Right kidney (tissue), 1 donor: ENCODE measurements around the gene RNF4.
"Not testable (repeated sequence)": the region's sequence is repeated elsewhere in the genome, so short reads cannot be mapped to it uniquely, and the experiment has no call there.

ENCODE experiments used
- DNase-seq: peaks from one replicate; pipeline ENCODE4 v3.0.0-alpha.2; 2016

RNF4 gene

DNA sequence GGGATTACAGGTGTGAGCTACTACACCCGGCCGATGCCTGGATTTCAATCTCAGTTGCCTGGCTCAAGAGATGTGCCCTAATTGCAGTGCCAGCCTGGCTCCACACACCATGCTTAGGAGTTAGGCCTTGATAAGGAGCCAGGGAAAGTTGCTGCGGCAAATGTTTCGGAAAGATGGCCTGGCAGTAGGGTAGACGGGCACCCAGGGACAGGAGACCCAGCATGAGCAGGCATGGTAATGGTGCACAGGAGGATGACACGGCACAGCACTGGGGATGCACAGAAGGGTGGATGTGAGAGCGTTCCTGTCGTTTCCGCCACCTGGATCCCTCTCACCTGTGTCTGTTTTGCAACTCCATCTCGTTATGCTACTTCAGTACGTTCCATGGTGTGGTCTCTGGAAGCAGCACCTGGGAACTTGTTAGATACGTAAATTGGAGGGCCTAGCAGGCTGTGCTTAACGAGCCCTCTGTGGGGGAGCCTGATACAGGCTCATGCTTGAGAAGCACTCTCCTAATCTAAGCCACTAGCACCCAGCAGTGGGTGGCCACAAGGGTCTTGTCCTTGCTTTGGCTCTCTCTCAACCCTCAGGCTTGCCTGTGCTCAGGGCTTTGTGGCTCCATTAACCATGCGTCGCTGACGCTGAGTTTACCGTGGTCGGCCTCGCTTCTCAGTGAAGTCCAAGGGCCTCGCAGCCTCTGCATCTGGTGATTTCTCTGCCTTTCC, 20.3 kb downstream of the RNF4 start:
- DNase-seq: no peak

DNA sequence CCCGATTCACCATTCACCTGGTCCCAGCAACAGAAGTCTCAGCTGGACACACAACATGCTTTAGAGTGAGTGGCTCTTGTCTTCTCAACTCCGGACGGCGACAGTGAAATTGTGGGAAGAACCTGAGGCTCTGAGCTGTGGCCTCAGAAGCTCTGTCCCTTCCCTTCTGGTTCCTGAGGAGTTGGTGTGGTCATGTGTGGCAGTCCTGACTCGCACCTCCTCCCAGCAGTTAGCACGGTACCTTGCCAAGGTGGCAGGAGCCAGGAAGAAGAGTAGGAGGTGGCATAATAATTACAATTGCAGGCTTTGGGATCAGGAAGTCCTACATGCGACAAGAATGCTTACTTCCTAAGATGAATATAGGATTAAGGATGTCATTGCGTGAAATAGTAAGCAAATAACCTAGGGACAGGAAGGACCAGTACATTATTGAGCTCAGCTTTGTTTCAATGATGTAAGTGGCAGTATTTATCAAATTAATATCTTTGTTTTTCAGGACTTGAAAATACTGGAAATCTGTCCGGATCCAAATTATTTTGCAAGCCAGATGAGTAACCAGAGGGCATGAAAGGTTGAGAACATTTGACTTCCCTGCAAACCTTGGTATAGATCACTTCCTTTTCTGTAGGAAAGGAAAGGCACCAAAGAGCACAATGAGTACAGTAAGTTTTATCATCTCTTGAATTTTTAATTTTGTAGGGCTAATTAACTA, 21.1 kb downstream of the RNF4 start:
- DNase-seq: no peak

DNA sequence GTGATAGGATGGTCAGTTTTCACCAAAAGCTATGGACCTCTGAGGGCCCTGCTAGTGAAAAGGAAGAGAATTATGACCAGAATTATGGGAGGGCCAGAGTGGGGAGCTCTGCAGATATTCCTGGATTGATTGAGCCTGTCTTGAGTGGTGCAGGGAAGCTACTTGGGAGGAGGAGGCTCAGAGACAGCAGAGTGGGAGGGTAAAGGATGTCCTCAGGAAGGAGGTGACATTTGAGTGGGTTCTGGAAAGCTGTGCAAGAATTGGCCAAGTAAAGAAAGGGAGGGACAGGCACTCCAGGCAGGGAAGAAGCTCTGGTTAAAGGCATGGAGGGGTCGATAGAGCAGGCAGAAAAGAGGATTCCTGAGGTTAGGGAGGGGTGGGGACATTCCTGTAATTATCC, 24.1 kb downstream of the RNF4 start:
- no peak for DNase-seq

DNA sequence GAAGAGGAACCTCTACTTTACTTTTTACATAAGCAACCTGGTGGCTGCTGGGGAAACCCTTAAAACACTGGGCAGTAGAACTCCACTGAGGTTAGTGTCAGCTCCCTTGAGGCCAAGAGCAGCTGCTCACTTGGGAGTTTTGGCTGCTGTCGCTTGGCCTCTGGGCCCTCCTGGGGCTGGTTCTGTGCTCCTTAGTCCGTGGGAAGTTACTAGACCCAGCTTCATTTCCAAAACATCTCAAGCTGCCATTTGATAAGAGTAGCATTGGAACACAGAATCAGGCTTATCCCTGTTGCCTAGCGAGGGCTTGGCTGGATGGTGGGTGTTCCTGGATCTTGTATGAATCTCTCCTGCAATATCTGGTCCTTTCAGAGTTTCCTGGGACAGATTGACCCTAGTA, 26.1 kb downstream of the RNF4 start:
- no peak for DNase-seq

DNA sequence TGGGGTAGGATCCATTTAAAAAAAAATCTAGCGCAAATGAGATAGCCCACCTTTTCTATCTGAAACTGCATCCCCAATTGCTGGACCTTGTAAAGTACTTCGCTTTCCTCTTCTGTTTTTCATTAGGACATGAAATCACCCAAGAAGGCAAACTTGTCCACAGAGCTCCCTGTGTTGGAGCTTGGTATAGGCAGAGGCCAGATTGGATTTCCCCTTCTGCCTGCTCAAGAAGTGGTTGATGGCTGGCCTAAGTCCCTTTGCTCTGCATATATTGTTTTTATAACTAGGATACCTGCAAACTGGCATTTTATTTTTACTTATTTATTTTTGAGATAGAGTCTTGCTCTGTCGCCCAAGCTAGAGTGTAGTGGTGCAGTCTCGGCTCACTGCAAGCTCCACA, 28.4 kb downstream of the RNF4 start:
- no peak for DNase-seq

DNA sequence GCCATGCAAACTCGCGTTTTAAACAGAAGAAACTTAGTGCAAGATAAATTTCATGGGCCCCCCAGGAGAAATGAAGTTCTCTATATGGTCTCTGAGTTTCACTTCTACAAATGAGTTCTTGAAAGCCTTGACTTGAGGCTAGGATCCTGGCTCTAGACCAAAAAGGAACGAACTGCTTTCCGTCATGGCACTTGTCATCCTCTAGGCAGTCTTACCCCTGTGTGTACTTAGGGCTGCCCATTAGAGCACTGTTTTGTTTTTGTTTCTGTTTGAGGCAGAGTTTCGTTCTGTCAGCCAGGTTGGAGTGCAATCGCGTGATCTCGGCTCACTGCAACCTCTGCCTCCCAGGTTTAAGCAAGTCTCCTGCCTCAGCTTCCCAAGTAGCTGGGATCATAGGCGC, 29.0 kb downstream of the RNF4 start:
- no peak for DNase-seq

DNA sequence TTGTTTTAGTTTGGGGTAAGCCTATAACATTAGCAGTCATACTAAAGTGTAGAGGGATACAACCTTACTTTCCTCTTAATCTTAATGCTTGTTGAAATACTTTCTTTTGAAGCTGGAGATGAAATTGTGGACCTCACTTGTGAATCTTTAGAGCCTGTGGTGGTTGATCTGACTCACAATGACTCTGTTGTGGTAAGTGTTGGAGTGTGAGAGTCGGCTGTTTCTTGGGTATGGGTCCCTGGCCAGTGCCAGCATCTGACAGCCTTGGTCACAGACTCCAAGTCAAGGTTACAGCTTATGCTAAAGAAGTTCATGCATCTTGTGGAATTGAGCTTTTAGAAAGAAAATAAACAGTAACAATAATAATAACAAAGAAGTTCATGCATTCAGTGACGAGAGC, 31.6 kb downstream of the RNF4 start:
- no peak for DNase-seq

DNA sequence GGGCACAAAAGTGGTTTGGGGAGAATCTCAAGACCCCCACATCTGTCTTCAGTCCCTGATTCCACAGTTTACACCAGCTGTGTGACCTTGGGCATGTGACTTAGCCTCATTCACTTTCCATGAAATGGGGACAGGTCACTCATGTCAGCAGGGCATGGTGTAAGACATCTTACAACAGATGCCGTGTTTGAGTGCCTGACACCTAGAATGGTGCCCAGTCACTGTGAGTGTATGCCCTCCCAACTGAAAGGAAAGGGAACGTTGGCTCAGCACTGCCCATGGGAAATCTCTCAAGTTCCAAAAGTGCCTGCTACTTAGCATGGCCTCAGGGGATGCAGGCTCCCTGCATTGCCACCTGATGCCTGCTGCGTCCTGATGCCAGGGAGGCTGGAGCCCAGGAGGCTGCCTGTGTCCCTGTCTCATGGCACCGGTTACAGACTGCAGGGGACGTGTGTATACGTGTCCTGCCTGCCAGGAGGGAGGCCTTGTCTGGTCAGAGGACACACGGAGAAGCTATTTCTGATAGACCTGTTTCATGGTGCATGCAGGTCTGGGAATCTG, 32.2 kb downstream of the RNF4 start:
- no peak for DNase-seq

DNA sequence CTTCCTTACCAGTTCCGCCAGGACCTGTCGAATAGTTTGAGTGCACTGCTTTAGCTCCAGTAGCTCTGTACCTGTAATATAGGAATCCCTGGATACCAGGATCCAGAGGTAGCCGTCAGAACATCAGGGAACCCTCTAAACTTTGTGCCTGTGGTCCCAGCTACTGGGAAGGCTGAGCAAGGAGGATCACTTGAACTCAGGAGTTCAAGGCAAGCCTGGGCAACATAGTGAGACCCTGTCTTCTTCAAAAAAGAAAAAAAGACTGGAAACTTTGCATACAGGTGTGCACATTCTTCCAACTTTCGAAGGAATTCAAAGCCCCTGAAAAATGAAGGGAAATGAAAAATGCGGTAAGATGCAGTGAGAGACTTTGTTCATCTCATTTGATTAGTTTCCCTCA, 34.9 kb downstream of the RNF4 start:
- DNase-seq: no peak

DNA sequence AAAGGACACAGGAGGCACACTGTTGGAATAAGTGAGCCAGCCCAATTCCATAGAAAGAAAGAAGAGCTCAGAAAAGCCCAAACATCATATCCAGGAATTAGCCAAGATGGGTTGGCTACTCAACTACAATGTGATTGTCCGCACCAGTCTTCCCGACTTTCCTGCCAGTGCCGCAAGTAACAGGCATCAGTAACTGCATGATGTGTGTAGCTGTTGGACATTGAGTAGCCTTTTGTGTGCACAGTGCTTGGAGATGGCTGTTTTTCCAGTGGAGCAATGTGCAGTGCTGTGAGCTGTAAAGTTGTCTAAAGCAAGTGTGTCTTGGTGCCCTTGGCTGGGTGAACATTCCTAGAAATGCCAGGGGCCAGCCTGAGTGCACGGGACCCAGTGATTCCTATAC, 38.4 kb downstream of the RNF4 start:
- no peak for DNase-seq

DNA sequence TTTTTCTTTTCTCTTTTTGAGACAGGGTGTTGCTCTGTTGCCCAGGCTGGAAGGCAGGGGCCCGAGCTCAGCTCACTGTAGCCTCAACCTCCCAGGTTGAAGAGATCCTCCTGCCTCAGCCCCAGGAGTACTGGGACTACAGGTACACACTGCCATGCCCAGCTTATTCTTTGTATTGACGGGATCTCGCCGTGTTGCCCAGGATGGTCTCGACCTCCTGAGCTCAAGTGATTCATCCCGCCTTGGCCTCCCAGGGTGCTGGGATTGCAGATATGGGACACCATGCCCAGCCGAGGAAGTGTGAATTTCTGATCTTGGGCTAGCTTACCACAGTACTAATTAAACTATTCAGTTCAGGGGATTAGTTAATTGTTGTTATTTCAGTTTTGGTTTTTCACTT, 38.9 kb downstream of the RNF4 start:
- DNase-seq: no peak

DNA sequence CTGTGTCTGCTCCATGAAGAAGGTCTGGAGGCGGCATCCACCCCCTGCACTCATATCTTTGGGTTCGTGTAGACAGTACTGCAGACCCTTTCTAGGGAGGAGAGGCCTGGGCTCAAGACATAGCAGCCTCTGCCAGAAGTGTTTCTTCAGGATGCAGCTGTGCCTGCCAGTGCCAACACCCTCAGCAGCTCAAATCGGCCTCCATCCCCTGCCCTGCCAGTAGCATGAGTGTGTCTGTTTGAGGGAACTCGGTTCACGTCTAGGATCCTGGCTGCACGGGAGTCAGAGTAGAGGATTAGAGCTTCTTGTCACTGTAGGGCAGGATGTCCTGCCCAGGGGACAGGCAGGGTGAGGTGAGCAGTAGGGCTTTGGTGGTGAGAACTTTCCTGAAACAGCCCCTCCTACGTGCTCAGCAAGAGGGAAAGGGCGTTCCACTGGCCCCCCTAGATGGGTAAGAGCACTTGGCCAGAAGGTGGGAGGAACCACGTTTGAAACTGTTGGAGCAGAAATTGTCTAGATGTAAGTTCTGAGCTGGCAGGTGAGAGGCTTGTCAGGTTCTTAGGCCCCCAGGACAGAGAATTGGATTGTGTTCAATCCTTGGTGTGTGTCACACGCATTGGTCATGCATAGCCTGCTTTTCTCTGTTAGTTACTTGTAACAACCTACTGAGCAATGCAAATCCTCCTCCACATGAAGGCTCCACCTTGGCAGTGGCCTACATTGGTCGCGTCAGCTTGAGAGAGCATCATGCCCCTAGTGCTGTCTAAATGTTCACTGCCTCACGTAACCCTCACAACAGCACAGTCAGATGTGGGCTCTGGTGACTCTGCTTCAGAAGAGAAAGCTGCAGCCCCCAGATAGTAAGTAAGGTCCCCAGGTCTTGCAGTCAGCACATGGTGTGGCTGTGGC, 41.7 kb downstream of the RNF4 start:
- DNase-seq: no peak

DNA sequence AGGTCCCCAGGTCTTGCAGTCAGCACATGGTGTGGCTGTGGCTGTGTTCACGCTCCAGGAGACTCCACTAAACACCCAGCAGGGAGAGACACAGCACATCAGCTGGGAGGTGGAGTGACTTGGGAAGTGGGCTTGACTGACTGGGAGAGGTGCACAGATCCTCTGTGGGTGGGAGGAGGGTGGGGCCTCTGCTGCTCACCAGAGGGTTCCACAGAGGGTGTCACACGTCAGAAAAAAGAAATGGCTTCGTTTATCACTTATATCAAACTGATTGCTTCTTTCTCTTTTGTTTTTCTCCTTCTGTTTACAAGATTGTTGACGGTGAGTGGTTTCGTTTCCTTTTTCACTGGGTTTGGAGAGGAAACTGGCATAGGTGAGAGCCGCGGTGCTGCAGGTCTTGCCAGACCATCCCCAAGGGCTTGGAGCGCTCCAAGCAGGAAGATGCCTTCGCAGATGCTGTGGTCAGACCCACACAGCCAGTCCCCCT, 42.8 kb downstream of the RNF4 start:
- no peak for DNase-seq

DNA sequence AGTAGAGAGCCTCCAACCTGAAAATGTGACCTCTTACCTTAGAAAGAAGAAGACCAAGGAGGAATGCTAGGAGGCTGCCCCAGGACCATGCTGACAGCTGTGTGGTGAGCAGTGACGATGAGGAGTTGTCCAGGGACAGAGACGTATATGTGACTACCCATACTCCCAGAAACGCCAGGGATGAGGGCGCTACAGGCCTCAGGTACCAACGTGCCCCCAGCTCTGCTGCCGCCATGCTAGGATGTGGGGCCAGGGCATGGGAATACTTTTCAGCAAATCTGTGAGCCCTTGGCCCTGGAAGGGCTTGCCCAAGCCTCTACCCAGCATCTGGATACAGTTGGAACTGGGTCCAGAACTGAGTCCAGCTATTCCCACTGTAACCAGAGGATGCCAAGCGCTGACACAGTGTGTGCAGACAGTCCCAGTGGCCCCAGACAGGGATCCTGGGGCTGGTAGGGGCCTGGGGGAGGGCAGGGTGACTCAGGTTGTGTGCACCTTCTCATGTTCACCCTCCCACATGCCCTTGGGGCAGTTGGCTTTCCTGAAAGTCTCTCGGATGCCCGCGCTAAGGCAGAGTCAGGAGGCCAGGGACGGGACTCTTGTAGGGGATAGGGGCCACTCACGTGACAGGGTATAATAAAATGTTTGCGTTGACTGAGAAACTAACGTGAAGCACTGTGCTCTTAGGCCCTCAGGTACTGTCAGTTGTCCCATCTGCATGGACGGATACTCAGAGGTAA, 43.7 kb downstream of the RNF4 start:
- DNase-seq: no peak

DNA sequence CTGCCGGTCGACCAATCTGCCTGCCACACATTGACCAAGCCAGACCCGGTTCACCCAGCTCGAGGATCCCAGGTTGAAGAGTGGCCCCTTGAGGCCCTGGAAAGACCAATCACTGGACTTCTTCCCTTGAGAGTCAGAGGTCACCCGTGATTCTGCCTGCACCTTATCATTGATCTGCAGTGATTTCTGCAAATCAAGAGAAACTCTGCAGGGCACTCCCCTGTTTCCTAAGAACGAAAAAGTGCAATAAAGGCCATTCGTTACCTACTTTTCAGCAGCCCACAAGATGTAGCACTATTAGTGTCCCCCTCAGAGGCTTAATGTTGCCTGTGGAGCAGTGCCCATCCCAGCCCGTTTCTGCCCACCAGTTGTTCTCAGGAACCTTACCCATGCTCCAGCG, 45.3 kb downstream of the RNF4 start:
- DNase-seq: not testable (repeated sequence)

DNA sequence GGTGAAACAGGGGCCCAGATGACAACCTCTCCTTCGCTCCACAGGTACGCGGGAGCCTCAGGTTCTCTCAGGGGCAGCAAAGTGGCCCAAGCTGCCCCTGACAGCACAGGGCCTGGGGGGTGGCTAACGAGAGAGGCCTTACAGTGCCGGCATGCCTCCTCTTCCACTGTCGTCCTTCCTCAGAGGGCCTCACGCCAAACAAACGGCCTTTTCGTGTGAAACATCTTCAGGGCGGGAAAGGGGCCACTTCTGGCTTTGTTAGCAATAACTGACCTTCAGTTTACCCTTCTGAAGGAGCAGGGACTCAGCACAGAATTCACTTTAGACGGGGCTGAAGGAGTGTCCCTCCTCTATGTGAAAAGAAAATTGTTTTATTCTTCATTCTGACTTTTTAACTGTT, 46.0 kb downstream of the RNF4 start:
- DNase-seq: not testable (repeated sequence)

DNA sequence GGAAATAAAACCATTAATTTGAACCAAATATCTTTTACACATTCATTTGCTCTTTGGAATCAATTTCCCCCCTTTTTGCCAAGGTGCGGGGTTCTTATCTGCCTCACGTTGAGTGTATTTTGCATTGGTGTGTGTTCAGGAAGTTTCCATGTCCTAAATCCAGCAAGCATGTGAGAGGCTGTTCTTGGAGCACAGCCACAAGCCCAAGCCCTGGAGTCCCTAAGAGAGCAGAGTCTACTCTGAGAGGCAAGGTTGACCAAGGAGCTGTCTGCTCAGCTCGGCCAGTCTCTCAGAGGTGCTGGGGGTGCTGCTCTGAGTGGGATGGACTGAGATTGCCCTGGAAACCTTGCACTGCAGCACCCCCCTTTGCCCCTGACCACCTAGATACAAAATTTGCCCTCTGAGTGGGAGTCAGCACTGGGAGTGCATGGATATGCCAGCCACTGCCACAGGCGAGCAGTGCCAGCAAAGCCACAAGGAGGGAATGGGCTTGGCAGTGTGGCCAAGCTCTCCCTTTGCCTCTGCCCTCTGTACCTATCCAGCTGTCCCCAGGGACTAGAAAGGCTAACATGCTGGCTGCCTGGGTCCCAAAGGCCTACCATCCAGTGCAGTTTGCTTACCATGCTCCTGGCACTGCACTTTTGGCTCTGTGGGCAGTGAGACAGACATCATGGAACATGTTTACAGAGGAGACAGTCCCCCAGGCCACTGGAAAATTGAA, 47.1 kb downstream of the RNF4 start:
- DNase-seq: no peak

DNA sequence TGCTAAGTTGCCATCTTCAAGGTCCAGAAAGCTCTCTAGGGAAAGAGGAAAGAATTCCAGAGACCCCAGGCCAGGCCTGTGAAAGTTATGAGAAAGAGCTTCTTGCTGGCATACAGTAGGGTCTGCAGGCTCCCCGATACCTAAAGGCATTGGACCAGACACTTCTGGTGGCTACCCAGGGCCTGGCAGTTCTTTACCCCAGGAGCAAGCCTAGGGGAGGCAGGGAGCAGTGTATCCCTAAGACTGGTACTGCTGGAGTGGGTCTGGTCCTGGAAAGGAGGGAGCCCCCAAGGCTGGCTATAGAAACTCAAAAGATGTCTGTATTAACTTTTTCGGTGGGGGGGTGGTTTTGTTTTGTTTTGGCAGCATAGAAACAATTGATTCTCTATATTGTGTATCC, 47.7 kb downstream of the RNF4 start:
- DNase-seq: no peak

DNA sequence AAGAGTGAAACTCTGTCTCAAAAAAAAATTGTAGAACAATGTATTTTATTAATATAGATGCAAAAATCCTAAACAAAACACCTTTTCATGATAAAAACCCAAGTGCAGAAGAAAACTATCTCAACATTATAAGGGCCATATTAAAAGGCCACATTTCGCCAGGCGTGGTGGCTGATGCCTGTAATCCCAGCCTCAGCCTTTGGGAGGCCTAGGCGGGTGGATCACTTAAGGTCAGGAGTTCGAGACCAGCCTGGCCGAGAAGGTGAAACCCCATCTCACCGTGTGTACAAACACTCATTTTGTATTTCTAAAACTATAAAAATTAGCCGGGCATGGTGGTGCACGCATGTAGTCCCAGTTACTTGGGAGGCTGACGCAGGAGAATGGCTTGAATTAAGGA, 57.7 kb downstream of the RNF4 start:
- no peak for DNase-seq

DNA sequence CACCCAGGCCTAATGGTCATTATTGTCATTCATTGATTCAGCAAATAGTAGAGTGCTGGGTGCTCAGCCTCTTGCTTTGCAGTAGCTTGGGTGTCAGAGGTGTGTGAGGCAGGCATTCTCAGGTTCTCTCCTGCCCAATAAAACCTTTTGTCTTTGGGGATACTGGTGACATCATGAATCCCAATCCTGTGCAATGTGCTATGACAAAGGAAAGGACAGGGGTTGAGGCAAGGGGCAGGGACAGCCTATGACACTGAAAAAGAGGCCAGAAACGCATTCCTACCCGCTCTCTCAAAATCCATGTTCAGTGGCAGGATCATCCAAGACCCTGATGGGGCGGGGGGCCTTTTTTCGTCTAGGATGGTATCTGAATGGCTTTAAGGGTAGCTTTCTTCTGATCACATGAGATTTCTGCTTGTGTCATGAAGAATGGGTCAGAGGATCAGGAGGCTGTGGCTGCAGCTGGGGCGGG, 66.0 kb downstream of the RNF4 start:
- DNase-seq: no peak
